GM19452 (cell line): ENCODE measurements around the gene EYA2.
"Not testable (repeated sequence)": the region's sequence is repeated elsewhere in the genome, so short reads cannot be mapped to it uniquely, and the experiment has no call there.

Experiments used
- ATAC-seq: cut with Tn5 transposase; IDR thresholded peaks from one replicate; pipeline ENCODE4 v1.9.1; 2021; ENCODE audit not compliant: unreplicated experiment

EYA2 gene, protein sequence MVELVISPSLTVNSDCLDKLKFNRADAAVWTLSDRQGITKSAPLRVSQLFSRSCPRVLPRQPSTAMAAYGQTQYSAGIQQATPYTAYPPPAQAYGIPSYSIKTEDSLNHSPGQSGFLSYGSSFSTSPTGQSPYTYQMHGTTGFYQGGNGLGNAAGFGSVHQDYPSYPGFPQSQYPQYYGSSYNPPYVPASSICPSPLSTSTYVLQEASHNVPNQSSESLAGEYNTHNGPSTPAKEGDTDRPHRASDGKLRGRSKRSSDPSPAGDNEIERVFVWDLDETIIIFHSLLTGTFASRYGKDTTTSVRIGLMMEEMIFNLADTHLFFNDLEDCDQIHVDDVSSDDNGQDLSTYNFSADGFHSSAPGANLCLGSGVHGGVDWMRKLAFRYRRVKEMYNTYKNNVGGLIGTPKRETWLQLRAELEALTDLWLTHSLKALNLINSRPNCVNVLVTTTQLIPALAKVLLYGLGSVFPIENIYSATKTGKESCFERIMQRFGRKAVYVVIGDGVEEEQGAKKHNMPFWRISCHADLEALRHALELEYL

GRCh38 chr20:46894579-46894958 is at the start of gene EYA2:
EYA2 (plus strand) TSS chr20:46894843; CDS start chr20:46990011, 95,168 bp downstream.
- no peak for ATAC-seq

DNA sequence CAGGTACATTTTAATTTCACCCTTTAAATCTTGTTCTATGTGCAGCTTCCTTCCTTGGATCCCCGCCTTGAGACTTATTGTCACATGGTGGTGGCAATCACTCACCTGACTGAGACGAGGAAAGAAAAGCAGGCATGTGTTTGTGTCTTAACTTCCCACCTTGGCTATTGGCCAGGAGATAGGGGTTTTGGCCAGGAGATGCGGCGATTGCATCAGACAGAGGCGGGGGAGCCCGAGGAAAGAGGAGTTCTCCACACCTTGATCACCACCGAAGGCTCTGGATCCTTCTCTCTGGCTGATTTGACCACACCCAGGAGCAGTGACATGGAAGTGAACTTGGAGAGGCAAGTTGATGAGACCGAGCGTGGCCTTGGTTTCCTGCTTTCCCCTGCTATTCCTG is 49.7 kb upstream of the EYA2 start:
- no peak for ATAC-seq

DNA sequence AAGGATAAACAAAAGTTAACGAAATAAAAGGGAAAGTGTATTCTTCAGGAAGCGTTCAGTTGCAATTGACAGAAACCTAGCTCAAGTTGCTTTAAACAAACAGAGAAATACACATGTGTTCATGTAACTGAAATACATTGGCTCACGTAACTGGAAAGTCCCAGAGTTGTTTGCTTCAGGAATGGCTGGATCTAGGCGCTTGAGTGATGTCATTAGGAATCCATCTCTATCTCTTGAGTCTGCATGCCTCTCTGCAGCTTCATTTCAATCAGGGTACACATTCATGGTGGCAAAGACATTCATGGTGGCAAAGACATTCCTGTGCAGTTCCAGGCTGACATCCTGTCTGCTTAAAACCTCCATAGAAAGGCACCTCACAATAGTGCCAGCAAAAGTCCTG is 45.4 kb upstream of the EYA2 start:
- ATAC-seq: no peak

GRCh38 chr20:46849751-46850150 is 44.9 kb upstream of the EYA2 start:
- no peak for ATAC-seq

GRCh38 chr20:46850416-46850815 is 44.2 kb upstream of the EYA2 start:
- no peak for ATAC-seq

- no peak for ATAC-seq
Measured at GRCh38 chr20:46850896-46851295, 43.7 kb upstream of the EYA2 start.

DNA sequence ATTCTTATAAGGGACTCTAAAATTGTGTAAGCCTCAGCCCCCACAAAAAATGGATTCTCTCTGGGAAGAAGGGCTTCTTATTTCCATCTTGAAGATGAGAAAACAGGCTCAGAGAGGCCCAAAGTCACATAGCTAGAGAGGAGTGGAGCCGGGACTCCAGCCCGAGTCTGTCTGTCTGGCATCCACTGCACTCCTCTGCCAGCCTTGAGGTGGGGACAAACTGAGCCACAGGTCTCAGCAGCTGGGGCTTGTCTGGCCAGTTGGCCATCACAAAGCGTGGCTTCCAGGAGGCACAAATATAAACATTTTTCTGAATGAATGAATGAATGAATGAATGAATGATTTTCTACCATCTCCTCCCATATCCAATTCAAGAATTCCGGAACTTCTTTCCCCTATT is 42.9 kb upstream of the EYA2 start:
- no peak for ATAC-seq

DNA sequence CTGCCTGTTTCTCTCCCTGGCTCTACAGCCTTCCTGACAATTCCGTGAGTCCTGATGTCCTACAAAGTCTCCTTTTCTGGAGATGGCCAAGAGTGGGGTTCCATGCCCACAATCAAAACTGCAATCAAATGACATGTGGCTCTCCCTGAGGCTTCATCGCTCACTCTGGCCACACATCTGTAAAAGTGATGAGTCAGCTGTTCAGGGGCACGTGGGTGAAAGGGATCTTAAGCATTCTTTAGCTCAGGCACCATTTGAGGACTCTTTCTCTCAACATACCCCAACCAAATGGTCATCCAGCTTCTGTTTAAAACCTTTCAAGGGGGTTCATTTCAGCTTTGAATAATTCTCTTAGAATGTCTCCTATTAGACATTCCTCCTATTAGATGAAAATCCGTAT is 42.3 kb upstream of the EYA2 start:
- ATAC-seq: no peak

DNA sequence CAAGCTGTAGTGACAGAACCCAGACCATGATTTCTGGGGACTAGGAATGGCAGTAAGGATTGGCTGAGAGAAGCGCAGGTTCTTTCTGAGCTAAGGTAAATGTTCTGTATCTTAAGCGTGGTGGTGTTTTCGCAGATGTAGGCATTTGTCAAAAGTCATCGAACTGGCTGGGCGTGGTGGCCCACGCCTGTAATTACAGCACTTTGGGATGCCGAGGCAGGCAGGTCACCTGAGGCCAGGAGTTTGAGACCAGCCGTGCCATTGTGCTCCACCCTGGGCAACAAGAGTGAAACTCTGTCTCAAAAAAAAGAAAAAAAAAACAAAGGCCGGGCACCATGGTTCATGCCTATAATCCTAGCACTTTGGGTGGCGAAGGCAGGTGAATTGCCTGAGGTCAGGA is 40.7 kb upstream of the EYA2 start:
- no peak for ATAC-seq

GRCh38 chr20:46857061-46857831 is 37.4 kb upstream of the EYA2 start:
- ATAC-seq: no peak

DNA sequence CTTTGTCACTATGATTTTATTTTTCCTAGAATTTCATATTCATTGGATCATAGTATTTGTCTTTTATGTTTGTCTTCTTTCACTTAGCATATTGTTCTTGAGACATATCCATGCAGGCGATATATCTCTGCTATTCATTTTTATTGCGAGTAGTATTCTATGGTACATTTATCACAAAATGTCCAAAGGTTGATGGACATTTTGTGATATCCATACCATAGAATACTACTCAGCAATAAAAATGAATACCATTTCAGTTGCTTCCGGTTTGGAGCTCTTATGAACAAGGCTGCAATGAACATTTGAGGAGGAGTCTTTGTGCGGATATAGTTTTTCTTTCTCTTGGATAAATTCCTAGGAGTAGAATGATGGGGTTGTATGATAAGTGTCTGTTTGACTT is 28.8 kb upstream of the EYA2 start:
- no peak for ATAC-seq

DNA sequence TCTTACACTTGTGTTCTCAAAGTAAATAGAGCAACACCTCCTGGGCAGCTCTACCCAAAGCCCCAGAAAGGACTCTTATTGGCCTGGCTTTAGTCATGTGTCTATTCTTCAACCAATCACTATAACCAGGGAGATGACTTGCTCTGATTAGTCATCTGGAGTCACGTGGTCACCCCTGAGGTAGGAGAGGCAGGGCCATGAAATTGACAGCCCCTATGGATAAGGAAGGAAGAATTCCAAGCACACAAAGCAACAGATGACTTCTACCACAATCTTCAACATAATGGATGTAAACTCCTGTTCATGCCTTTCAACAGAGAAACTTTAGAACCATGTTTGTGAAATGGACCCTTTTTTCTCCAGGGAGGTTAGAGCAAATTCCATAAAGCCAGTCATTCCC is 24.6 kb upstream of the EYA2 start:
- ATAC-seq: no peak

- ATAC-seq: no peak
Measured at GRCh38 chr20:46872328-46873211, 22.1 kb upstream of the EYA2 start.

- ATAC-seq: no peak
Measured at GRCh38 chr20:46875059-46875458, 19.6 kb upstream of the EYA2 start.

DNA sequence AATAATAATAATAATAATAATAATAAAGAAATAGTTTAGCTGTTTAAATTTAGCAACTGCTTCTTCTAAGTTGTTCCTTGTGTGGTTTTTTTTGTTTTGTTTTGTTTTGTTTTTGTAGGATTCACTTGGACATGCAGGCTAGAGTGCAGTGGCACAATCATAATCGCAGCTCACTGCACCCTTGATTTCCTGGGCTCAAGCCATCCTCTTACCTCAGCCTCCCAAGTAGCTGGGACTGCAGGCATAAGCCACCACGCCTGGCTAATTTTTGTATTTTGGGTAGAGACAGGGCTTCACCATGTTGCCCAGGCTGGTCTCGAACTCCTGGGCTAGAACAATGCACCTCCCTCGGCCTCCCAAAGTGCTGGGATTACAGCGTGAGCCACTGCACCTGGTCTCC is 15.3 kb upstream of the EYA2 start:
- ATAC-seq: no peak

GRCh38 chr20:46879963-46880362 is 14.7 kb upstream of the EYA2 start:
- ATAC-seq: not testable (repeated sequence)

DNA sequence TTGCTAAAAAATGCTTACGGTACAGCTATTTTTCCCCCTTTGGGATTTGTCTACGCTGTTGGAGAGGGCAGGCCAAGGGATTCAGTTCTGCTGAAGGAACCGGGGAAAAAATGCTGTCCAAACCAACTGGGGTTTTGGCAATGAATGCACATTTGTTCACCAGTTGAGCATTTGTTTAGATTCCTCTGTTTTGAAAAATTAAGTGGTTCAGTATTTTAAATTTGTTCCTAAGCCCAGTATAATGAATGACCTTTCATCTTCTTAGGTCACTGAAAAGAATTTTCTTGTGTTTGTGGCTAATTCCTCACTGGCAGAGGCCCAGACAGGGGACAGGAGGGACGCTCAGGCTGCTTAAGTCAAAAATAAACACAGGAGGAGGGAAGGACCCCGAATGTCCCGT is 10.8 kb upstream of the EYA2 start:
- no peak for ATAC-seq

DNA sequence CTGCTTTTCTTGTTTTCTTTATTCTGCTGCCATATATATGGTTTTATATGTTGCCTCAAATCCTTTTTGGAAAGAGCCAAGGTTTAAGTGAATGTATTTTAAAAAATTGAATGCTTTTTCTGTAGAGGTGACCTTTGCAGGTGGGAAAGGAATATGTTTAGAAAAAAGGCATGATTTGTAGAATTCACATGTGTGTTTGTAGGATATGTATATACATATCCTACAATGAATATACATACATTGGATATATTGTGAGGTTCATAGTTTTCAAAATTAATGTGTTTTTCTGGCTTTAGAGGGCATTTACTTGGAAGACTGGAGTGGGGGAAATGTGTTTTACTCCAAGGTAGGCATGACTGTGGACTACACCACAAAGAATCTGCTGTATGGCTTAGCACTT is 4.0 kb upstream of the EYA2 start:
- no peak for ATAC-seq

- ATAC-seq: no peak
Measured at GRCh38 chr20:46893051-46893450, 1.6 kb upstream of the EYA2 start.

GRCh38 chr20:46893877-46894578 is 615 bp upstream of the EYA2 start:
- ATAC-seq: no peak
